HG02759 (cell line): ENCODE results near the gene GNAQ.

Experiments used
- ATAC-seq: cut with Tn5 transposase; IDR thresholded peaks from one replicate; pipeline ENCODE4 v1.9.1; 2021; ENCODE audit warnings: mild to moderate bottlenecking, moderate library complexity; ENCODE audit not compliant: unreplicated experiment

GNAQ gene

DNA sequence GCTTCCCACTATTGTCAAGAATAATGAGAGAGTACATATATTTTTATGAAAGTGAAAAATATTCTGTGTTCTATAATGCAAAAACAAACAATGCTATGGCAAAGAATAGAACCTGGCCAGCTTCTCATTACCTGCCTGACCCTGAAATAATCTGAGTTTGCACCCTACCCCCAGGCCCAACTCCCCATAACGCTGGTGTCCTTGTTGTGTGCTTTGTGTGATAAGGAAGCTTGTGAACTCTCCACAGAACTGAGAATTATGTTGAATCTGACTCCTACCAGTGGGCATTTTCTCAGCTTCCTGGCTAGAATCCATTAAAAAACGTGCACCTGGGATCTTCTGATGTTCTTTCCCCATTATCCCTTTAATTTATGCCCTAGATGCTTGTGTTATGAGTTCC is 205.5 kb downstream of the GNAQ start:
- no peak for ATAC-seq

DNA sequence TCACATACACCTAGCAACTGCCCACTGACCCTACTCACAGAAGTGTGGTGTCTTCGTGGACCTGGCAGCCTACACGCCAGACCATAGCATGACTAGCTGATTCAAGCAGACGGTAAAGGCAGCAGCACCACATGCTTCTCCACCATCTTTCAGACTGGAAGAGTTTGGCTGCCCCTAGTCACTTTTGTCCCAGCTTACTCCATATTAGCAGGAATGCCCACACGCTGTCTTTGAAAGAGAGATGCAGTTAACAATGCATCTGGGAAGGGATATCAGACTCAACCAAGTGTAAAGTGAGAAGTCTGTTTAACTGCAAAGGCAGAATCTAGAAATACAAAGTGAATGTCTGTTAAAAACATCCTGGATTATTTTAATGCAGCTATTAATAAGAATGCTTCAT is 206.2 kb downstream of the GNAQ start:
- no peak for ATAC-seq

DNA sequence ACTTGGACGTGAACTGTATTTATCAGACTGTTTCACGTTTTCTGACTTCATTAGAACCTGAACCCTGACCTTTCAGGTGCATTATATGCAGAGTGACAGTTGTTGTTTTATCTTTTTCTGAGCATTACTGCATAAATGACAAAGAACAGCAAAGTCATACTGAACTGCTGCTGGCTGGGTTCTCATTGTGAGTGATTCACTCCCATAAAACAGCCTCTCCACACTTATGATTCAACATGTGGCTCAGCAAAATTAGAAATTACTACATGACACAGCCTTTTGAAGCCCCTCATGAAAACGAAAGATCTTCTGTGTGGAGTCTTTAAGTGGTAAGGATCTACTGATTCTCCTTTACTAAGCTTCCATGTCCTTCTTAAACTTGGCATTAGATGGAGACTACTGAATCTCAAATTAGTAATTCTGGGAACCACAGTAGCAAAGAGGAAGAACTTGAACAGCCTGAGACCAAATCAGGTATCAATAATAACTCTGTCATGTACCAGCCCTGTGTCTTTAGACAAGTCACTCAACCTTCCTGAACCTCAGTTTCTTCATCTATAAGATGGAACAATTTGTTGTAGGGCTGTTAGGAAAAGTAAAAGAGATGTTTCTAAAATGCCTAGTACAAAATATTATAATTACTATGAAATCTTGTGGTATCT is 211.2 kb downstream of the GNAQ start:
- no peak for ATAC-seq

DNA sequence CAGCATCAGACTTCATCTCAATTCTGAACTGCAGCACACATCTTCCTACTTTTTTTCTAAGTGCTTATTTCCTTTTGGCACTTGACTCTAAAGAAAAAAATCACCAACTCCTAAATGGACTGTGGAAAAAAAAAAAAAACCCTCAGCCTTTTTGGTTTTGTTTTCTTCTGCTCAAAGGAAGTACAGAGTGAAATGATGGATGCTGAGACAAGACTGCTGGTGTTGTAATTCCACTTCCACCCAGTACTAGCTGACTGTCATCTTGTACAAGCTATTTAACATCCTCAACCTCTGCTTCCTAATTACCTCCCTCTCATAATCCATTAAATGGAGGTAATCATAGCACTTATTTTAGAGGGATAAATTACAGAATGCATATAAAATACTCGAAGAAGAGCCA is 212.0 kb downstream of the GNAQ start:
- no peak for ATAC-seq

DNA sequence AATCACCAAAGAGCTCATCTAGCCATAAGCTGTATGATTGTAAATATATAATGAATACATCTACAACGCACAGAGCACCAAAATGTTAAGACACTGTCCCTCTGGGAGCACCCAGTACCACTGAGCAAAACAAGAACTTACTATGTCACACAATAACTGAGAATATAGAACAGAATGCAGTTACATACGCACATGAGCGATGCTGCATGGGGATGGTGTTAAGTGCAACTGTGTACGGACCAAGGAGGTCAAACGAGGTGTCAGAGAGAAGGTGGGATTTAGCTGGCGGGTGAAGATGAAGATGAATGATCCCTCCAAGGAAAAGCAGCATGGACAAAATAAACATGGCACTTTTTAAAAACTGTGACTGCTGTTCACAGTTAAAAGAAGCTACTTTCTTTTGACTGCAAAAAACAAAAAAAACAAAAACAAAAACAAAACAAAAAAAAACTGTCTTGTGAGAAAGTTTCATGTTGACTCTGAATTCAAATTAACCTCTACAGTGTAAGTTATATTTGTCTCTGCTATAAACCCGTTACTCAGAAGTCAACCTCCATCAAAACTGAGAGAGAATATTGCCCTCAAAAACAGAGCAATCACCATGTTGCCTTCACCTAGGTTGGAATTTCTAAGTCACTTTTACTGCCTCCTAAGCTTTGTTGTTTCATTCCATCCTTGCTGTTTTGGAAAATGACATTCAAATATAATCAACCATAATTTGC is 213.9 kb downstream of the GNAQ start:
- no peak for ATAC-seq

DNA sequence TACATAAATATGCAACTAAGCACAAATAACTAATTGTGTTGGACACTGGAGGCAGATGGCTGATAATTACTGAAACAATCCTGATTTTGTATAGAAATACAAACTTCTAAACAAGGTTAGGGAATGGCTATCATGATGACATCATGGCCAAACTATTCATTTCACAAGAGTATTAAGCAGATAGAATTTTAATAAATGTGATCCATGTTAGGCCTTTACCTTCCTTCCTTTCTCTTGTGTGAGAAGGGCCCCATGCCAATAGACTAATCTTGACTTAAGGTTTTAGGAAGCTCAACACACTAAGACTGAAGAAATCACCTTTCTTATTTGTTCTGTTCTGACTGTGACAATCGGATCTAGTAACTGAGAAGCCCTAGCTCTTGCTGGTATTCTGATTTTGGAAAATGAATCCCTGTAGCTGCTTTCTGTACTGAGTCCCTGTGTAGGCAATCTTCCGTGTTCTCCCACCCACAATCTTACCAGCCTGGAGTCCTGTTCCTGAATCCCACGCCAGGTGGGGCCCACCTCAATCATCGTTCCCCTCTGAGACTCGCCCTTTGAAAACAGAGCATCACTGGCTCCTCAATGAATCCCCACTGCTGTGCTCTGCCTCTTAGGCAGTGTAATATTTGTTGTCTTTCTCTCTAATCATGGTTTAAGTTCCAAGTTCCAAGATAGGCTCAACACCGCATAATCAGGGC is 214.8 kb downstream of the GNAQ start:
- no peak for ATAC-seq

DNA sequence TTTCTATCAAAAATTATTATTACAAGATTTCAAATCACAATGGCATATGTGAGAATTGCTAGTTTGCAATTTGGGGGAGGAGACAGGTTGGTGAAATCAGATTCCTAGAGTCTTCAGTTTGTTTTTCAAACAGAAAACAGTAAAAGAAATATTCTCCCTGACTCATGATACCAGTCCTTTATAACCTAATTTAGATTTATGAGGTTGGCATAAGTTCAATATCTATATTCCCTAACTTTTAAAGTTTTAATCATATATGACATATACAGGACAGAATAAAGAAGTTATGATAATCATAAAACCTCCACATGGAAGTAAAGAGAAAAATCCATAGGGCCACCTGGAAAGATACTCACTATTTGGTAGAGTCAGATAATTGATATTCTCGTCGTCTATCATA is 216.4 kb downstream of the GNAQ start:
- ATAC-seq: no peak

DNA sequence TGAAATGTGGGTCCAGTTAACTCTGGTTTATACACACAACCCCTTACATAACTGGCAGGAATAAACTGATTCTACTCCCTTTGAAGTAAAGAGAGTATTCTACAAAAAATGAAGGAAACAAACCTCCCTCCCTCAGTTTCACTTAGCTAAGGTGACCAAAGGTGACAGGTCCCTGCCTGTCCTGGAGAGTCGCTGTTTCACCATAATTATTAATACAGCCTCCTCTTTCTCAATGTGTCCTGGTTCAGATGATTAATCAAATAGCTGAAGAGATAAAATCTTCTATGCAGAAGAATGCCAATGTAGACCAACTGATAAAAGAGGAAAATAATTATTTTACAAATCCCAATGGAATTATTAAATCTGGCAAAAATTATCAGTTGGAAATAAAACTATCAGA is 219.8 kb downstream of the GNAQ start:
- ATAC-seq: no peak

DNA sequence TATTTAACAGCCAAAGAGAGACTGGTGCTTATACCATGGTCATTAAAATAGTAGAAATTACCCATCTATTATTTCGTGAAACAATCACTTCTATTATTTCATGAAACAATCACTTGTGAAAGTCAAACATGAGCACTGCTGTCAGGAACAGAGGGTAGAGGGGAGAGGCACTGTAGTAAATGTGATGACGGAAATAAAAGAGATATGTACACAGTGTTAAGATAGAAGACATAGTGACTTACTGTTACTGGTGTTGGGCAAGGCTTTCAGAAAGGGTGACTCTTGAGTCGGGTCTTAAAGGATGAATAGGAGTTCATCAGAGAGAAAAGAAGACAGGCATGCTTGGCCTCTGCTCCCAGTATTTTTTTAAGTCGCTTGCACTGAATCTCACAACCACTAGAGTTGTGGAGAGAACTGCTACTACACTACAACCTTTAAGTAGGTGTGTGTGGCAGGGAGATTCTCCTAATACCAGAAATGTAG is 220.9 kb downstream of the GNAQ start:
- ATAC-seq: no peak

DNA sequence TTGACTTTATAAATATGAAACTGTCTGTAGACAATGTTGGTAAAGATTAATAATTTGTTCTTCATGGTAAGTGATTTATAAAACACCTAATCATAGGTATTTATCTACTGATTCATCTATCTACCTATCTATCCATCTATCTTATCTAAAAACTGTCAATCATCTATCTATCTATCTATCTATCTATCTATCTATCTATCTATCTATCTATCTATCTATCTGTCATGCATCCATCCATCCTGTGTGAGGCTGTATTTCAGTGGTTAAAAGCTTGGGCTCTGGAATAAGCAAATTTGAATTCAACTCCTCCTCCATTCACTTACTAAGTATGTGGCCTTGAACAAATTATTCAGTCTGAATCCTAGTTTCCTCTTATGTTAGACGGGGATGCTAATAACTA is 221.6 kb downstream of the GNAQ start:
- ATAC-seq: no peak

DNA sequence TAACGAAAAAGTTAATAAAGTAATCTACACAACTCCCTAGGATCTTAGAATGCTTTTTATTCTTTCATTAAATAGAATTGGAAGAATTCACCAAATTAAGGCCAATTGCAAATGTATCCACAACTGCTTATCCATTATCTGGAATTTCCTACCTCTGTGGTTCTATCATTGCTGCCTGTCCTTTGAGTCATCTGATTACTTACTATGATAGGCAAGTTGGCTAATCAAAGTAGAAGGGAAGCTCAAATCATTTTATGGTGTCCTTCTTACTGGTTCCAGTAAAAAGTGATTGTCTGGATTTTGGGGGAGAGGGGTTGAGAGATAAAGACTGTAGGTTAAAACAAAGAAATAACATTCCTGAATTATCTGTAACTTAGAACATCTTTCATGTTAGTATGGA is 222.1 kb downstream of the GNAQ start:
- ATAC-seq: no peak

DNA sequence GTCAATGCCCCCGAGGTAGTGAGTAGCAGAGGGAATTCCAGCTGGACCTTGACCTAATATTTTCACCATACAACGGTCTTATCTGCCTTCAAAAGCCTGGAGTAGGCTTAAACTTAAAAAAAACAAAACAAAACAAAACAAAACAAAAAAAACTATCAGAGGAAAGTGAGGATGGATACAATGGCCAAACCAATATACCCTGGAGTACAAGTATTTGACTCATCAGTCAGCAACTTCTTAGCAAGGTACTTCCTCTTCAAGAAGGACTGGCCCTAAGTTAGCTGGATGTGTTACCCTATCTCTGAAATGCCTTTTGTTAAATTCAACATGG is 222.9 kb downstream of the GNAQ start:
- no peak for ATAC-seq

DNA sequence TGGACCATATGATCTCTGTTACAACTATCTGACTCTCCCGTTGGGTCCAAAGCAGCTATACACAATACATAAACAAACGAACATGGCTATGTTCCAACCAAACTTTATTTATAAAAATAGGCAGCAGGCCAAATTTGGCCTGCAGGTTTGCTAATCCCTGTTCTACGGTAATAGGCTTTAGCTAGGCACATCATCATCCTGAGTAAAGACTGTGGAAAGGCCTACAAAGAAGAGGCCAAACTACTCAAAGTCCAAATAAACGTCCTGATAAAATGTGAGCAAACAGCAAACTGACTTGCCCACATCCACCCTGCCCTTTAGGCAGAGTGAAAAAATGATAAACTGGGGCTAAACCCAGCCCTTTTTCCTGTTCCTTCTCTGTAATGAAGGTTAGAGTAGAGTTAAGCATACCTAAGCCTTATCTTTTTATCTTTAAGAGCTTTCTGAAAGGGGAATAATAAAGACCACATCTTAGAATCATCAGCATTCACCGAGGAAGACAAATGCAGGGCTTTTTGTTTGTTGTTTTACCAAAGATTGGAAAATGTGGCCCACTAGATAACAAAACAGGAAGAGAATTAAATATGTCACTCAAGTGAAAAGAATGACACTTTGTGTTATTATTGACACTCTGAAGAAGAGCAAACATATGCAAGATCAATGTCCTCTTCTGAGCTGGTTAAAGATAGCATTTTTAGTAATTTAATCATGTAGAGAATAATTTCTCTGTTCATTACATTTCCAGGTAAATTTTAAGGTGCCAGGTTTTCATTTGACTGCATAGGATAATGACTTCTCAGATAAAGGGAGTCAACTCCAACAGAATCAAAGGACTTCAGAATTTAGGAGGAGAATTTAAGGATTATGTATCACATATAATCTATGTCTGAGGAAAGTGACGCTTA is 223.5 kb downstream of the GNAQ start:
- ATAC-seq: no peak

DNA sequence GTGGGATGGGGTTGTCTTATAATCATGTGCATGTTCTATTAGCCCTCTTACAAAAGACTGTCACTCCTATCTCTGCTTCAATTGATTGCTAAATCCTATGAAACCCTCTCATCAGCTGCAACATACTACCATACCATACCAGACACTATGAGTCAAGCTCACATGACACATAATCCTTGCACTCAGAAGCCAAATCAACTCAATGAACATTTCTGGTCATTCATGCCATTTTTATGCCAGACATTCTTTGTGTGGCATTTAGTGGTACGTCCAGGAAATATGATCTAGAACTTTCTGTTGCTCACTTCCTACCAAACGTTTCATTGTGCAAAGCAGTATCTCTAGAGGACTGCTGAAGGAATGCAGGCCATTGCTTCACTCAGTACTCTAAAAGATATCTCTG is 224.3 kb downstream of the GNAQ start:
- ATAC-seq: no peak

DNA sequence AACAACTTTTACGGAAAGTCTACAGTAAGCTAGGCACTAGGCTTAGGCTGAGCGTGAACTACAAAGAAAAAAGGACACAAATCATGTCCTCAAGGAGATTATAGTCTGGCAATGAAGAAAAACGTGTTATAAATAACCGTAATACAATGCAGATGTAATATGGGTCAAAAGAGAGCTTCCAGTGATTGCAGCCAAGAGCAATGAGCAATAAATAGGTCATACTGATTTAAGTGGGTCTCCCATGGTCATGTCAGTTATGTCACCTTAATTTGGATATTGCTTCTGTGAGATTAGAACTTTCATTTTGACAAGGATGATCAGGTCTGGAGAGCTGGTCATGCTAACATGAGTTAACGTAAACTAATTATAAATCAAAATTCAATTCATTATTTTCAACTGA is 224.9 kb downstream of the GNAQ start:
- ATAC-seq: no peak

DNA sequence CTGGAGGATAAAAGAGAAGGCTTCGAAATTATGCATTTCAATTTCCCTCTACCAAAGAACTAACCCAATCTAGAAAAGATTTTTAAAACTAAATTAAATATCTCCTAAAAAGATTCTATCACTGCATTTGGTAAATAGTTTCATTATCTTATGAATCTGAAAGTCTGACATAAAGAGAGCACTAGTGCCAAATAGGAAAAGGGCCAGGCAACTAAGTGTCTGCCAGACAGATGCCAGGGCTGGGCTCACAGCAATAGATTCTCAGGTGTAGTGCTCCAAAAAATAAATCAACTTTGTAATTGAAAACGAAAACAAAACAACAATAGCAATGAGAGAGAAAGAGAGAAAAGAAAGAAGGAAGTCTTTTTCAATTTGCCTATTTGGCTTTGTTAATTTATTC is 225.8 kb downstream of the GNAQ start:
- no peak for ATAC-seq

DNA sequence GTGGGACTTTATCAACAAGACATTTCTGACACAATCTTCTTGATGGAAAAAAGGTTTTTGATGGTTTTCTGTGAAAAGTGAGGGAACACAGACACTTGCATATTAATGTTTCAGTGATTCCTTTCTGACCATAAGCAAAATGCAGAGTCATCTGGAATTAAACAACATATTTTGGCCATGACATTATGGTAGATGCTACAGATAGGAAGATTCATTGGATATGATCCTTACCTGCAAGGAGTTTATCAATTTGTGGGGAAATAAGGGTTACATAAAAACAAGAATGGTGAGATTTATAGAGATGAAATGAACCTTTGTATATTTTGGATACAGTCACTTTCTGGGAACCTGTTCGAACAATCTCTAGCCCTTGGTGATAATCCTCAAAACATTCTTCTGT is 228.2 kb downstream of the GNAQ start:
- no peak for ATAC-seq

DNA sequence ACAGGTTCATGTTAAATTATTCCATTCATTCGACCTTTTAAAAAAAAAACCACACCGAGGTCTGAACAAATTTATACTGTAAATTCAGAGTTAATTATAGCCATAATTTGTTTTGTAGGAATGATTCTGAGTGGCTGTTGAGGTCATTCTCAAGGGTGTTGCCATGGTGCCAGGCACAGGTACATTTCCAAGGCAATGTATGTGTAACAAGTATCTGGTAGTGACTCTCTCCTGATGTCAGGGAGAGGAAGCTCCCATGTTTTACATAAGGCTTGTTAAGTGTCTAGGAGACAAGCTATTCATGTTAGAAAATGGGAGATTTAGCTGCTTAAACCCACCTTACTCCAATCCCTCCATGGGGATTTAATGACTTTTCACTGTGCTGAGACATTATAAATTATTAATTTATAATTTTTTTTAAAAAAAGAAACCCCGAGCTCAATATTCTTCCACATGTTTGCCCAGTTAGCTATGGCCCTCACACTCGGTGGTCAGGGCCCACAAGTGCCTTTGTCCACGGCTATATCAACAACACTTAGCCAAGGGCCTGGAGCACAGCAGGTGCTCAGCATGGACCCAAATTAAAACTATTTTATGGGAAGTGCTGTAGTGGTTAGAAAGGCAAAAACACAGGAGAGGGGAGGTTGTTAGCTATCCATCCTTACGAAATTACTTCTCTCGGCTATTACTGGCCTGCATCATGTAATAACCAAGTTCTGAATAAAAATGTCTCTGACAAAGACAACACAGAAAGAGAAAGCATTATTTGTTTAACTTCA is 228.9 kb downstream of the GNAQ start:
- no peak for ATAC-seq

DNA sequence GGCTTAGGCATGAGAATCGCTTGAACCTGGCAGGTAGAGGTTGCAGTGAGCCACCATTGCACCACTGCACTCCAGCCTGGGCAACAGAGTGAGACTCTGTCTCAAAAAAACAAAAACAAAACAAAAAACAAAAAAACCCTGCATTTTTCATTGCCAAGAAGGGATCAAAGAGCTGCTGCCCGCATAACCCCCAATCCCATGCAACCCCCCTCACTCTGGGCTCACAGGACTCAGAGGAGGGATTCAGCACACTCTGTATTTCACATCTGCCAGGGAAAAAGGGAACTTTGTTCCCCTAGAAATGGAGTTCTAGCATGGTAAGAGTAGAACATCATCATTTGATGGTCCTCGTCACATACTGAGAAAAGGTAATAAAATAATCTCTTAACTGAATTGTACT is 229.5 kb downstream of the GNAQ start:
- ATAC-seq: no peak

DNA sequence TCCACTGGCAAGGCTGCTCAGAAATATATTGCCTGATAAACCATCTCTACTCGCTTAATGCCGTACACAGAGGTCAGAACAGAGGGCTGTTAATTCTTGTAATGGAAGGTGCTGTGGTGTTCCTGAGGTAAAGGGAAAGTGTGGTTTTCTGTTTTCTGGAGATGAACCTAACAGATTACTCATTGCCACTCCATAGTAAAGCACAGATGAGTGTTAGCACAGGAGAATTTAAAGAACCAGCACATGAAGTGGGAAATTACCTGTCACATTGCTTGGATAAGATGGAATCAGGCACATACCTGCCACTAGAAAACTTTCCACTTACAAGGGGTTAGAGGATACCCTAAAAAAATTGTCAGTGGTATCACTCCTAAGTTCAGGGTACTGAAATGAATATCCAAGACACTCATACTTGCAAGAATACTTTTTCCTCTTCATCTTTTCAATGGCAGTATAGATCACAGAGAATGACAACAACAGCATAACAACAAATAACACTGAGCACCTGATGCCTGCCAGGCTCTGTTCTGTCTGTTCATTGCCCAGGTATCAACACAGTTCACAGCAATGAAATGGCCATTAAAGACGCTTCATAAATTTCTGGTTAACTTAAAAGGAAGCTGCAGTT is 230.6 kb downstream of the GNAQ start:
- ATAC-seq: no peak
